ENCODE data around the gene SHISA9. TPM values are rescaled to one million over a fixed set of nuclear protein-coding genes. Genes with fewer than 3 reads are reported as not detected.

Gene SHISA9
- total RNA-seq, 1 donor from 2014 or later, result 2.5 TPM

- H3K9ac ChIP-seq, result no peak overlapping the region
- H4K20me1 ChIP-seq (ENCODE audit: low read depth), result peaks cover 3% of the 10 kb centered on the region
- peaks cover 2% of the 10 kb centered on the region for H3K9me3 Mint-ChIP-seq
- peaks cover 19% of the 10 kb centered on the region for H3K4me1 Mint-ChIP-seq
- no peaks in the 10 kb centered on the region for H3K27me3 Mint-ChIP-seq (ENCODE audit: insufficient read depth, low read depth)
- no peak overlapping the region for H3K27ac ChIP-seq
- H3K79me2 ChIP-seq (ENCODE audit: low read depth), result no peaks in the 10 kb centered on the region
- no peak overlapping the region for H2AFZ ChIP-seq (replicated peaks)
- no peak for DNase-seq (ENCODE audit: low spot score)
- no peaks in the 10 kb centered on the region for H3K36me3 ChIP-seq
- no peak overlapping the region for H3K27ac Mint-ChIP-seq
- no peak for TF ChIP-seq CTCF (IDR thresholded peaks at IDR 0.05)
- no peak for TF ChIP-seq EZH2phosphoT487 (IDR thresholded peaks at IDR 0.05)
- TF ChIP-seq EZH2 (IDR thresholded peaks at IDR 0.05), result no peak
- no peaks in the 10 kb centered on the region for H3K36me3 Mint-ChIP-seq
- H3K4me2 ChIP-seq, result no peak overlapping the region
- H3K9me3 ChIP-seq (ENCODE audit: low read depth), result no peaks in the 10 kb centered on the region
- H3F3A ChIP-seq (ENCODE audit: low read depth), result peaks cover 18% of the 10 kb centered on the region
- H3K4me3 ChIP-seq, result no peak overlapping the region
- peaks cover 25% of the 10 kb centered on the region for H3K4me1 ChIP-seq
- H3K4me3 Mint-ChIP-seq, result no peak overlapping the region
- no peaks in the 10 kb centered on the region for H3K27me3 ChIP-seq
These were observed 216.7 kb downstream of the SHISA9 start for GRCh38 chr16:13118091-13118490.

- H3K36me3 ChIP-seq, result no peaks in the 10 kb centered on the region
- Mint-ChIP-seq H3K4me3 (no peak overlapping the region), H3K27ac (no peak overlapping the region), H3K36me3 (peaks cover 2% of the 10 kb centered on the region), H3K4me1 (peaks cover 25% of the 10 kb centered on the region), H3K9me3 (peaks cover 8% of the 10 kb centered on the region), H3K27me3 (ENCODE audit: insufficient read depth, low read depth) (no peaks in the 10 kb centered on the region)
- no peak for DNase-seq (ENCODE audit: low spot score)
- peaks cover 18% of the 10 kb centered on the region for H3K4me1 ChIP-seq
- no peaks in the 10 kb centered on the region for H4K20me1 ChIP-seq (ENCODE audit: low read depth)
- H3K4me3 ChIP-seq, result no peak overlapping the region
- peaks cover 10% of the 10 kb centered on the region for H3F3A ChIP-seq (ENCODE audit: low read depth)
- H3K9me3 ChIP-seq (ENCODE audit: low read depth), result no peaks in the 10 kb centered on the region
- no peak overlapping the region for H2AFZ ChIP-seq (replicated peaks)
- H3K79me2 ChIP-seq (ENCODE audit: low read depth), result no peaks in the 10 kb centered on the region
- TF ChIP-seq EZH2phosphoT487 (IDR thresholded peaks at IDR 0.05), result no peak
- TF ChIP-seq CTCF (IDR thresholded peaks at IDR 0.05), result no peak
- TF ChIP-seq EZH2 (IDR thresholded peaks at IDR 0.05), result no peak
- peak overlapping the region; percentile 49 for H3K4me2 ChIP-seq
- H3K27ac ChIP-seq, result no peak overlapping the region
- no peak overlapping the region for H3K9ac ChIP-seq
- no peaks in the 10 kb centered on the region for H3K27me3 ChIP-seq
These were observed 218.7 kb downstream of the SHISA9 start for GRCh38 chr16:13120091-13120490.

GRCh38 chr16:13120557-13120956 is 219.2 kb downstream of the SHISA9 start:
- peaks cover 25% of the 10 kb centered on the region for H3K4me1 Mint-ChIP-seq
- Histone ChIP-seq H3K79me2 (ENCODE audit: low read depth) (no peaks in the 10 kb centered on the region), H3K9ac (no peak overlapping the region), H4K20me1 (ENCODE audit: low read depth) (no peaks in the 10 kb centered on the region), H3K4me2 (peak overlapping the region; percentile 49), H3K9me3 (ENCODE audit: low read depth) (no peaks in the 10 kb centered on the region), H3K36me3 (no peaks in the 10 kb centered on the region), H3K4me1 (peaks cover 18% of the 10 kb centered on the region), H3F3A (ENCODE audit: low read depth) (peaks cover 10% of the 10 kb centered on the region), H3K4me3 (no peak overlapping the region), H3K27ac (no peak overlapping the region), H2AFZ (replicated peaks) (no peak overlapping the region), H3K27me3 (no peaks in the 10 kb centered on the region)
- H3K4me3 Mint-ChIP-seq, result no peak overlapping the region
- no peaks in the 10 kb centered on the region for H3K27me3 Mint-ChIP-seq (ENCODE audit: insufficient read depth, low read depth)
- TF ChIP-seq CTCF (IDR thresholded peaks at IDR 0.05), result no peak
- no peak for TF ChIP-seq EZH2 (IDR thresholded peaks at IDR 0.05)
- no peak for TF ChIP-seq EZH2phosphoT487 (IDR thresholded peaks at IDR 0.05)
- no peak overlapping the region for H3K27ac Mint-ChIP-seq
- peaks cover 2% of the 10 kb centered on the region for H3K36me3 Mint-ChIP-seq
- DNase-seq (ENCODE audit: low spot score), result peak; percentile 33
- peaks cover 11% of the 10 kb centered on the region for H3K9me3 Mint-ChIP-seq

Data from neural progenitor cell (in vitro differentiated cells).